Neural crest cell (in vitro differentiated cells): Measurements from ENCODE around the gene MUC5AC. TPM values are rescaled to one million over a fixed set of nuclear protein-coding genes. Genes with fewer than 3 reads are reported as not detected.

ENCODE experiments used
- DNase-seq: peaks from one replicate; pipeline ENCODE4 v3.0.0; 2021; ENCODE audit warnings: low read depth, mixed read lengths, low spot score
- H3K27ac Mint-ChIP-seq: one replicate; pipeline ENCODE4 v1.8.0; 2021; ENCODE audit warnings: mild to moderate bottlenecking, mixed read lengths; ENCODE audit not compliant: unreplicated experiment
- H3K27me3 Mint-ChIP-seq: 2 replicates; pipeline ENCODE4 v1.8.0; 2021; ENCODE audit warnings: low read depth, mild to moderate bottlenecking, mixed read lengths
- H3K36me3 Mint-ChIP-seq: 2 replicates; pipeline ENCODE4 v1.8.0; 2021; ENCODE audit warnings: low read depth, mild to moderate bottlenecking, mixed read lengths
- H3K4me1 Mint-ChIP-seq: 2 replicates; pipeline ENCODE4 v1.8.0; 2021; ENCODE audit warnings: mixed read lengths
- H3K4me3 Mint-ChIP-seq: one replicate; pipeline ENCODE4 v1.8.0; 2021; ENCODE audit warnings: mild to moderate bottlenecking, mixed read lengths
- H3K9me3 Mint-ChIP-seq: 2 replicates; pipeline ENCODE4 v1.8.0; 2021; ENCODE audit warnings: mixed read lengths
- CTCF ChIP-seq: fragments of 200-600 bp; sonication (generic); conservative IDR thresholded peaks from 2 replicates; pipeline ENCODE4 v1.5.0; 2021; ENCODE audit warnings: antibody characterized with exemption, mild to moderate bottlenecking
- total RNA-seq: library from RNA; stranded (reverse); gene quantifications from 2 replicates; pipeline ENCODE4 v1.2.1, GENCODE V29; 2021

MUC5AC gene
- total RNA-seq, 1 donor from 2014 or later = not detected

- H3K27me3 Mint-ChIP-seq = no peaks in the 10 kb centered on the region
- H3K9me3 Mint-ChIP-seq = peaks cover 5% of the 10 kb centered on the region
- no peak overlapping the region for H3K27ac Mint-ChIP-seq
- H3K4me1 Mint-ChIP-seq = no peaks in the 10 kb centered on the region
- H3K4me3 Mint-ChIP-seq = no peak overlapping the region
- H3K36me3 Mint-ChIP-seq = no peaks in the 10 kb centered on the region
- TF ChIP-seq CTCF = no peak
- DNase-seq = no peak
Observed at GRCh38 chr11:1178906-1179305, 21.2 kb downstream of the MUC5AC start.

GRCh38 chr11:1179641-1180040, 21.9 kb downstream of the MUC5AC start:
- H3K9me3 Mint-ChIP-seq = peaks cover 5% of the 10 kb centered on the region
- H3K27me3 Mint-ChIP-seq = no peaks in the 10 kb centered on the region
- H3K36me3 Mint-ChIP-seq = no peaks in the 10 kb centered on the region
- H3K4me3 Mint-ChIP-seq = no peak overlapping the region
- TF ChIP-seq CTCF = no peak
- no peak for DNase-seq
- H3K27ac Mint-ChIP-seq = no peak overlapping the region
- H3K4me1 Mint-ChIP-seq = no peaks in the 10 kb centered on the region

- Mint-ChIP-seq H3K36me3 (no peaks in the 10 kb centered on the region), H3K27ac (no peak overlapping the region), H3K4me1 (no peaks in the 10 kb centered on the region), H3K9me3 (peaks cover 5% of the 10 kb centered on the region), H3K27me3 (no peaks in the 10 kb centered on the region), H3K4me3 (no peak overlapping the region)
- no peak for DNase-seq
- no peak for TF ChIP-seq CTCF
Observed at GRCh38 chr11:1180171-1180570, 22.4 kb downstream of the MUC5AC start.

- no peak for TF ChIP-seq CTCF
- H3K9me3 Mint-ChIP-seq = no peaks in the 10 kb centered on the region
- H3K4me1 Mint-ChIP-seq = no peaks in the 10 kb centered on the region
Observed at GRCh38 chr11:1180947-1181391, 23.2 kb downstream of the MUC5AC start.

GRCh38 chr11:1181420-1181819, 23.7 kb downstream of the MUC5AC start:
- Mint-ChIP-seq H3K4me3 (no peak overlapping the region), H3K27me3 (no peaks in the 10 kb centered on the region), H3K27ac (no peak overlapping the region), H3K4me1 (no peaks in the 10 kb centered on the region), H3K36me3 (no peaks in the 10 kb centered on the region), H3K9me3 (no peaks in the 10 kb centered on the region)
- no peak for DNase-seq
- TF ChIP-seq CTCF = no peak

More at GRCh38 chr11:1180947-1181391, 23.2 kb downstream of the MUC5AC start:
- no peak for DNase-seq
- H3K27me3 Mint-ChIP-seq = no peaks in the 10 kb centered on the region
- no peaks in the 10 kb centered on the region for H3K36me3 Mint-ChIP-seq
- H3K27ac Mint-ChIP-seq = no peak overlapping the region
- no peak overlapping the region for H3K4me3 Mint-ChIP-seq
